ENCODE measurements around the gene MEF2B.
"Not testable (repeated sequence)": the region's sequence is repeated elsewhere in the genome, so short reads cannot be mapped to it uniquely, and the experiment has no call there.

MEF2B gene

GRCh38 chr19:19157808-19158207 is 12.3 kb downstream of the MEF2B start:
- in situ Hi-C loops (cut with HindIII; ENCODE audit: low sequenced_read_pairs): no loop called here

- in situ Hi-C loops (cut with HindIII; ENCODE audit: low sequenced_read_pairs): no loop called here
Measured at GRCh38 chr19:19155495-19156219, 14.4 kb downstream of the MEF2B start.

GRCh38 chr19:19154768-19155494 is 15.1 kb downstream of the MEF2B start:
- in situ Hi-C loops (cut with HindIII; ENCODE audit: low sequenced_read_pairs): no loop called here

- in situ Hi-C loops (cut with HindIII; ENCODE audit: low sequenced_read_pairs): no loop called here
Measured at GRCh38 chr19:19152668-19153384, 17.2 kb downstream of the MEF2B start.

GRCh38 chr19:19151418-19151817 is 18.6 kb downstream of the MEF2B start:
- in situ Hi-C loops (cut with HindIII; ENCODE audit: low sequenced_read_pairs): no loop called here

- in situ Hi-C loops (cut with HindIII; ENCODE audit: low sequenced_read_pairs): no loop called here
Measured at GRCh38 chr19:19149435-19149834, 20.6 kb downstream of the MEF2B start.

GRCh38 chr19:19148504-19148903 is 21.6 kb downstream of the MEF2B start:
- in situ Hi-C loops (cut with HindIII; ENCODE audit: low sequenced_read_pairs): not testable (repeated sequence)

GRCh38 chr19:19147344-19147743 is 22.7 kb downstream of the MEF2B start:
- in situ Hi-C loops (cut with HindIII; ENCODE audit: low sequenced_read_pairs): no loop called here

- in situ Hi-C loops (cut with HindIII; ENCODE audit: low sequenced_read_pairs): no loop called here
Measured at GRCh38 chr19:19146865-19147264, 23.2 kb downstream of the MEF2B start.

- in situ Hi-C loops (cut with HindIII; ENCODE audit: low sequenced_read_pairs): no loop called here
Measured at GRCh38 chr19:19145684-19146608, 24.1 kb downstream of the MEF2B start.

- in situ Hi-C loops (cut with HindIII; ENCODE audit: low sequenced_read_pairs): no loop called here
Measured at GRCh38 chr19:19145281-19145680, 24.8 kb downstream of the MEF2B start.

GRCh38 chr19:19142347-19142746 is 27.7 kb downstream of the MEF2B start:
- in situ Hi-C loops (cut with HindIII; ENCODE audit: low sequenced_read_pairs): loop anchor here (5.0 kb wide), 1 partner anchor 80 kb away; the partner anchor contains the start of gene SLC25A42

- in situ Hi-C loops (cut with HindIII; ENCODE audit: low sequenced_read_pairs): loop anchor here (5.0 kb wide), 1 partner anchor 78 kb away; the partner anchor contains the start of gene SLC25A42
Measured at GRCh38 chr19:19140476-19140875, 29.6 kb downstream of the MEF2B start.

- in situ Hi-C loops (cut with HindIII; ENCODE audit: low sequenced_read_pairs): loop anchor here (5.0 kb wide), 1 partner anchor 78 kb away; the partner anchor contains the start of gene SLC25A42
Measured at GRCh38 chr19:19139876-19140229, 30.2 kb downstream of the MEF2B start.

- in situ Hi-C loops (cut with HindIII; ENCODE audit: low sequenced_read_pairs): no loop called here
Measured at GRCh38 chr19:19138109-19138981, 31.7 kb downstream of the MEF2B start, which contains the start of gene TMEM161A. TSS of gene TMEM161A (minus strand) at chr19:19138478. CDS start at chr19:19138428, 50 bp downstream.

- in situ Hi-C loops (cut with HindIII; ENCODE audit: low sequenced_read_pairs): no loop called here
Measured at GRCh38 chr19:19137556-19138108, 32.4 kb downstream of the MEF2B start.

- in situ Hi-C loops (cut with HindIII; ENCODE audit: low sequenced_read_pairs): not testable (repeated sequence)
Measured at GRCh38 chr19:19135713-19136112, 34.4 kb downstream of the MEF2B start.

GRCh38 chr19:19134687-19135158 is 35.3 kb downstream of the MEF2B start:
- in situ Hi-C loops (cut with HindIII; ENCODE audit: low sequenced_read_pairs): no loop called here

GRCh38 chr19:19133985-19134384 is 36.1 kb downstream of the MEF2B start:
- in situ Hi-C loops (cut with HindIII; ENCODE audit: low sequenced_read_pairs): no loop called here
